Mucosa of rectum (tissue), 2 donors: ENCODE data around the gene CACNA1H.

Source experiments
- H3K27ac ChIP-seq, 2 donors: one replicate each; pipeline ENCODE4 v1.7.0; 2013; ENCODE audit warnings: inconsistent platforms in 2 of 2, low read depth in 2 of 2, low read length in 2 of 2
- H3K27me3 ChIP-seq, 2 donors: one replicate each; pipeline ENCODE4 v1.7.0; 2013; ENCODE audit warnings: low read length in 2 of 2; ENCODE audit not compliant: control insufficient read depth in 2 of 2, insufficient read depth in 2 of 2
- H3K36me3 ChIP-seq, 2 donors: one replicate each; pipeline ENCODE4 v1.7.0; 2013; ENCODE audit warnings: low read length in 2 of 2; ENCODE audit not compliant: control insufficient read depth in 2 of 2, insufficient read depth in 2 of 2
- H3K4me1 ChIP-seq, 2 donors: one replicate each; pipeline ENCODE4 v1.7.0; 2013; ENCODE audit warnings: low read length in 2 of 2, mild to moderate bottlenecking in 1 of 2; ENCODE audit not compliant: control insufficient read depth in 2 of 2, insufficient read depth in 2 of 2
- H3K4me3 ChIP-seq, 2 donors: one replicate each; pipeline ENCODE4 v1.7.0; 2013; ENCODE audit warnings: low read length in 2 of 2
- H3K9ac ChIP-seq, 2 donors: one replicate each; pipeline ENCODE4 v1.7.0; 2013; ENCODE audit warnings: low read length in 2 of 2, low read depth in 1 of 2, mild to moderate bottlenecking in 1 of 2
- H3K9me3 ChIP-seq, 2 donors: one replicate each; pipeline ENCODE4 v1.7.0; 2013; ENCODE audit warnings: low read length in 2 of 2; ENCODE audit not compliant: control insufficient read depth in 2 of 2
- donor health status: healthy.
- donor health status: Normal muscosa, but diverticular disease.

The CACNA1H gene

DNA sequence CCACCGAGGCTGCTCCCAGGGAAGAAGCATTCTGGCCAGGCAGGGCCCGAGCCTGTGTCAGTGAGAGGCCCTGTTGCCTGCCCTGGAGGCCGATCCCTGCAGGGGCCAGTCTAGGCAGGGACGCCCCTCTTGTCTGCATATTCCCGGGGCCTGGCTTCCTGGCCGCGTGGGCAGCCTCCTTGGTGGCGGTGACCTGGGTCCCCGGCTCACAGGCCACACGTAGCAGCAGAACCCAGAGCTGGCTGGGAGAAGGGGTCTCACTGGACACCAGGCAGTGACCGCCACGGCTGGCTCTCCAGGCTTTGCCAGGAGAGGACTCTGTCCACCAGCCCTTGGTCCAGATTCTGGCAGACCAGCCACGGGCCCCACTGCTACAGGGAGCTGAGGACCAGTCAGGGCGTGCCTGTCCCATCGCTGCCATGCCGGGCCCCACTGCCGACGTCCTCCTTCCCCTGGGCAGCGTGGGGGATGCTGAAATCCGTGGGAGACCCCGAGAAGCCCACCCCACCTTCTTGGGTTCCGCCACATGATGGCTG is 3.7 kb upstream of the CACNA1H start:
- Histone ChIP-seq H3K27me3 (peaks cover 0 to 9% of the 10 kb centered on the region in 2 donors), H3K27ac (no peak overlapping the region), H3K36me3 (no peaks in the 10 kb centered on the region), H3K9me3 (no peaks in the 10 kb centered on the region), H3K9ac (no peak overlapping the region), H3K4me1 (peaks cover 0 to 3% of the 10 kb centered on the region in 2 donors), H3K4me3 (no peak overlapping the region)

DNA sequence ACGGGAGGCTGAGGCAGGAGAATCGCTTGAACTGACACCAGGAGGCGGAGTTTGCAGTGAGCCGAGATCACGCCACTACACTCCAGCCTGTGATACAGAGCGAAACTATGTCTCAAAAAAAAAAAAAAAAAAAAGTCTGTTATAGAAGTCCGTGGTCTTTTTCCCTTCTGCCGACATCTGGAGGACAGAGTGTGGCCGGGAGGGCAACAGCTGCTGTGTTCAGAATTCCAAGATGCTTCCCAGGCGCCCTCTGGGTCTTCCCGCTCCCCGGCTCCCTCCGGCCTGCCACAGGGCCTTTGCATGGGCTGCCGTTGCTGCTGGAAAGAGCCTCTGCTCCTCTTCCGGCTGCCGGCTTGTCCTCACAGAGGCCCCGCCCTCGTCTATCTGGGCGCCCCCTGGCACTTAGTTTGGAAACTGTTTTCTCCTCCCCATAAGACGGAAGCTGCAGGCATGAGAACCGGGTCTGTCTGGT is 2.4 kb upstream of the CACNA1H start:
- Histone ChIP-seq H3K9ac (no peak overlapping the region), H3K4me1 (peaks cover 4 to 5% of the 10 kb centered on the region in 2 donors), H3K4me3 (no peak overlapping the region), H3K27ac (no peak overlapping the region), H3K36me3 (no peaks in the 10 kb centered on the region), H3K9me3 (no peaks in the 10 kb centered on the region), H3K27me3 (peaks cover 10 to 20% of the 10 kb centered on the region in 2 donors)

- peaks cover 14 to 24% of the 10 kb centered on the region in 2 donors for H3K27me3 ChIP-seq
- no peaks in the 10 kb centered on the region for H3K9me3 ChIP-seq
- H3K4me3 ChIP-seq, result no peak overlapping the region
- H3K9ac ChIP-seq, result no peak overlapping the region
- H3K4me1 ChIP-seq, result peaks cover 5 to 6% of the 10 kb centered on the region in 2 donors
- no peak overlapping the region for H3K27ac ChIP-seq
- no peaks in the 10 kb centered on the region for H3K36me3 ChIP-seq
Measured at GRCh38 chr16:1151424-1152122, 1.3 kb upstream of the CACNA1H start.

- H3K4me1 ChIP-seq, result peaks cover 5 to 6% of the 10 kb centered on the region in 2 donors
- peaks cover 14 to 24% of the 10 kb centered on the region in 2 donors for H3K27me3 ChIP-seq
- no peaks in the 10 kb centered on the region for H3K36me3 ChIP-seq
- H3K9ac ChIP-seq, result no peak overlapping the region
- H3K4me3 ChIP-seq, result no peak overlapping the region
- H3K27ac ChIP-seq, result no peak overlapping the region
- no peaks in the 10 kb centered on the region for H3K9me3 ChIP-seq
Measured at GRCh38 chr16:1152123-1152638, 725 bp upstream of the CACNA1H start.

GRCh38 chr16:1153480-1154160 is 714 bp downstream of the CACNA1H start:
- Histone ChIP-seq H3K27me3 (peaks cover 14 to 24% of the 10 kb centered on the region in 2 donors), H3K9me3 (no peaks in the 10 kb centered on the region), H3K4me3 (no peak overlapping the region), H3K27ac (peak overlapping the region; percentile 31 to 72), H3K36me3 (no peaks in the 10 kb centered on the region), H3K9ac (no peak overlapping the region), H3K4me1 (peaks cover 5 to 8% of the 10 kb centered on the region in 2 donors)

DNA sequence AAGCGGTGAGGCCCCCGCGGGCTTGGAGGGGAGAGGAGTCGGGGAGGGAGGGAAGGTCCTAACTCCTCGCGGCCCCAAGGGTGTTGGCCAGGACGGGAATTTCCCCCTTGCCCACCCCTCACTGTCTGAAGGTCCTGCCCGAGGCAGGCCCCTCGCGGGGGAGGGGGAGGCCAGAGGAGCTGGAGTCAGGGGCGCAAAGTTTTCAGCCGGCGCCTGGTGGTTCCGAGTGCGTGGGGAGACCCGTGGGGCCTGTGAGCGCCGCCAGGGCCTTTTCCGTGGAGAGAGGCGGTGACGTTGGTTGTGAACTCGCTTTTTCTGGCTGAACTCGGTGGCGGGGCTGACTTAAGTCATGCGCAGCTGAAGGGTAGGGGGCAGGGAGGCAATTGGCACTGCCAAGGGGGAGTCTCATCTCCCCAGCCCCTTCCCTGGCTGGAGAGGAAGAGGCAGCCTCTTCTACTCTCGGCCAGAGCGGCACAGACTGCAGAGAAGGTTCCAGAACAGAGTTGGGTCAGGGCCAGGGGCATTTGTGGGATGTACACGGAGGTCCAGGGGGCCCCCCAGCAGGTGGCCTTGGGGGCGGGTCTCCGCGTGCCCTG is 1.5 kb downstream of the CACNA1H start:
- peaks cover 14 to 29% of the 10 kb centered on the region in 2 donors for H3K27me3 ChIP-seq
- no peak overlapping the region for H3K9ac ChIP-seq
- no peaks in the 10 kb centered on the region for H3K36me3 ChIP-seq
- H3K4me3 ChIP-seq, result peak overlapping the region in 1 of 2 donors; percentile 44
- H3K4me1 ChIP-seq, result peaks cover 5 to 9% of the 10 kb centered on the region in 2 donors
- H3K9me3 ChIP-seq, result no peaks in the 10 kb centered on the region
- peak overlapping the region; percentile 31 to 72 for H3K27ac ChIP-seq

DNA sequence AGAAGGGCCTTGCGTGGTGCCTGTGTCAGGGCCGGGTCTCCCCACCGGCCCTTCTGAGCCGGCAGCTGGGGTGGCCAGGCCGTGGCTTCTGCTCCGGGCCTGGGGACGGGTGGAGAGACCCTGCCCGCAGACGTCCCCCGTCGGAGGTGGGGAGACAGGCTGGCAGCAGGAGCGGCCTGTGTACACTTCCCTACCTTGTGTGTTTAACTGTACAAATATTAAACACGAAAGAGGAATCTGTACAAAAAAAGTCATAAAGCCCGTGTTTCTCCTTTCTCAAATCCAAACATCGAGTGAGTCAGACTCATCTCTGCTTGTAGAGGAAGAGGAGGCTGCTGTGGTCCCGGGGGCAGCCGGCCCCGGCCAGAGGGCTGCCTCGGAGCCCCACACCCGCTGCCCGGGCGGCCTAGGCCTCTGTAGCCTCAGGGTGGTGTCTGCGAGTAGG is 2.0 kb downstream of the CACNA1H start:
- no peaks in the 10 kb centered on the region for H3K9me3 ChIP-seq
- H3K36me3 ChIP-seq, result no peaks in the 10 kb centered on the region
- H3K9ac ChIP-seq, result no peak overlapping the region
- H3K27ac ChIP-seq, result peak overlapping the region; percentile 31 to 72
- peaks cover 5 to 11% of the 10 kb centered on the region in 2 donors for H3K4me1 ChIP-seq
- H3K4me3 ChIP-seq, result no peak overlapping the region
- H3K27me3 ChIP-seq, result peaks cover 14 to 34% of the 10 kb centered on the region in 2 donors

DNA sequence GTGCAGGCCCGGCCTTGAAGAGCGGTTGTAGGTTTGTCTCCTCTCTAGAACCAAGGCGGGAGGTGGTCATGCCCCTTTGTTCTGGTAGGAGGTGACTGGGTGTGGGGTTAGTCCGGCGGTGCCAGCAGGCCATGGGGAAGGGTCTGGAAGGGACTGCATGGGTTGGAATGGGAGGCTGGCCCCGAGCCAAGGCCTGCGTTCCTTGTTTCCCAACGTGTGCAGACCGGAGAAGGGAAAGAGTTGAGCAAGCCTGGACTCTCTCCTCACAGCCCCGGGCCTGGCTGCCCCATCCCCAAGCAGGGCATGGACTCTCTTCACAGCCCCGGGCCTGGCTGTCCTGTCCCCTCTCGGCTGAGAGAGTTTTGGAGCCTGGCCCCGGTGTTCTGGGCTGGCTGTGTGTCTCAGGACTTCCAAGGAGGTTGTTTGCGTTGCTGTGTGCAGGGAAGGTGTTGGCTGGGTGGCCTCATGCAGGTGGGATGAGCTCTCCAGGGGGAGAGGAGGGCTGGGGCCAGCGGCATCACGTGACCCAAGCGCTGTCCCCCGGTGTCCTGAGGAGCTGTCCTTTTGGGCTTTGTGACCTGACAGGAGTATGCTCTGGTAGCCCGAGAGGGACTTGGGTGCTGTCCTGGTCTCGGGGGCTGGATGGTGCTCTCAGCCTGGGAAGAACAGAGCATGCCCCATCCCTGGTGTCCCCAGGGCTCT is 2.6 kb downstream of the CACNA1H start:
- Histone ChIP-seq H3K27me3 (peaks cover 14 to 40% of the 10 kb centered on the region in 2 donors), H3K27ac (peak overlapping the region; percentile 31 to 72), H3K4me3 (no peak overlapping the region), H3K9ac (no peak overlapping the region), H3K4me1 (peaks cover 5 to 11% of the 10 kb centered on the region in 2 donors), H3K36me3 (no peaks in the 10 kb centered on the region), H3K9me3 (no peaks in the 10 kb centered on the region)

GRCh38 chr16:1156055-1156982 is 3.4 kb downstream of the CACNA1H start:
- Histone ChIP-seq H3K4me3 (no peak overlapping the region), H3K9ac (no peak overlapping the region), H3K27me3 (peaks cover 14 to 46% of the 10 kb centered on the region in 2 donors), H3K4me1 (peaks cover 5 to 11% of the 10 kb centered on the region in 2 donors), H3K9me3 (no peaks in the 10 kb centered on the region), H3K36me3 (no peaks in the 10 kb centered on the region), H3K27ac (peak overlapping the region in 1 of 2 donors; percentile 56)
